GM20431 (cell line): ENCODE measurements around the gene TBC1D23.
"Not testable (repeated sequence)": the region's sequence is repeated elsewhere in the genome, so short reads cannot be mapped to it uniquely, and the experiment has no call there.

Source experiments
- in situ Hi-C: fragments of 300-500 bp; cut with MseI, MboI; formaldehyde crosslinking; loops from one replicate; pipeline ENCODE4 v1.15.0; 2020; ENCODE audit warnings: low sequenced_read_pairs; ENCODE audit not compliant: unreplicated experiment

Gene TBC1D23

GRCh38 chr3:100254168-100254777, 6.5 kb upstream of the TBC1D23 start:
- in situ Hi-C loops = loop anchor here (10.0 kb wide), 2 partner anchors 189 to 409 kb away; no protein-coding TSS in a partner anchor

GRCh38 chr3:100256731-100257151, 4.1 kb upstream of the TBC1D23 start:
- in situ Hi-C loops = loop anchor here (10.0 kb wide), 2 partner anchors 192 to 412 kb away; no protein-coding TSS in a partner anchor

GRCh38 chr3:100257586-100257985, 3.2 kb upstream of the TBC1D23 start:
- in situ Hi-C loops = loop anchor here (10.0 kb wide), 2 partner anchors 193 to 413 kb away; no protein-coding TSS in a partner anchor

GRCh38 chr3:100260081-100260684, 609 bp upstream of the TBC1D23 start:
- in situ Hi-C loops = no loop called here

- in situ Hi-C loops = no loop called here
Measured at GRCh38 chr3:100261485-100261903, 702 bp downstream of the TBC1D23 start.

GRCh38 chr3:100262925-100263324, 2.1 kb downstream of the TBC1D23 start:
- in situ Hi-C loops = not testable (repeated sequence)

- in situ Hi-C loops = no loop called here
Measured at GRCh38 chr3:100263583-100263982, 2.8 kb downstream of the TBC1D23 start.

- in situ Hi-C loops = no loop called here
Measured at GRCh38 chr3:100264242-100264641, 3.5 kb downstream of the TBC1D23 start.

- in situ Hi-C loops = no loop called here
Measured at GRCh38 chr3:100265016-100265415, 4.2 kb downstream of the TBC1D23 start.

GRCh38 chr3:100266531-100266930, 5.7 kb downstream of the TBC1D23 start:
- in situ Hi-C loops = no loop called here

GRCh38 chr3:100268156-100268555, 7.4 kb downstream of the TBC1D23 start:
- in situ Hi-C loops = no loop called here

- in situ Hi-C loops = no loop called here
Measured at GRCh38 chr3:100269001-100269400, 8.2 kb downstream of the TBC1D23 start.

- in situ Hi-C loops = no loop called here
Measured at GRCh38 chr3:100269410-100270214, 8.8 kb downstream of the TBC1D23 start.

- in situ Hi-C loops = no loop called here
Measured at GRCh38 chr3:100270215-100270583, 9.4 kb downstream of the TBC1D23 start.

- in situ Hi-C loops = no loop called here
Measured at GRCh38 chr3:100271522-100271921, 10.7 kb downstream of the TBC1D23 start.

- in situ Hi-C loops = not testable (repeated sequence)
Measured at GRCh38 chr3:100272797-100273611, 12.2 kb downstream of the TBC1D23 start.

GRCh38 chr3:100274361-100274760, 13.6 kb downstream of the TBC1D23 start:
- in situ Hi-C loops = no loop called here

- in situ Hi-C loops = no loop called here
Measured at GRCh38 chr3:100277255-100277800, 16.5 kb downstream of the TBC1D23 start.

GRCh38 chr3:100278910-100279309, 18.1 kb downstream of the TBC1D23 start:
- in situ Hi-C loops = no loop called here
